HG02798 (cell line): ENCODE results near the gene FRMD4A.

Experiments used
- ATAC-seq: cut with Tn5 transposase; IDR thresholded peaks from one replicate; pipeline ENCODE4 v1.9.1; 2021; ENCODE audit warnings: mild to moderate bottlenecking; ENCODE audit not compliant: unreplicated experiment, poor library complexity

FRMD4A gene

DNA sequence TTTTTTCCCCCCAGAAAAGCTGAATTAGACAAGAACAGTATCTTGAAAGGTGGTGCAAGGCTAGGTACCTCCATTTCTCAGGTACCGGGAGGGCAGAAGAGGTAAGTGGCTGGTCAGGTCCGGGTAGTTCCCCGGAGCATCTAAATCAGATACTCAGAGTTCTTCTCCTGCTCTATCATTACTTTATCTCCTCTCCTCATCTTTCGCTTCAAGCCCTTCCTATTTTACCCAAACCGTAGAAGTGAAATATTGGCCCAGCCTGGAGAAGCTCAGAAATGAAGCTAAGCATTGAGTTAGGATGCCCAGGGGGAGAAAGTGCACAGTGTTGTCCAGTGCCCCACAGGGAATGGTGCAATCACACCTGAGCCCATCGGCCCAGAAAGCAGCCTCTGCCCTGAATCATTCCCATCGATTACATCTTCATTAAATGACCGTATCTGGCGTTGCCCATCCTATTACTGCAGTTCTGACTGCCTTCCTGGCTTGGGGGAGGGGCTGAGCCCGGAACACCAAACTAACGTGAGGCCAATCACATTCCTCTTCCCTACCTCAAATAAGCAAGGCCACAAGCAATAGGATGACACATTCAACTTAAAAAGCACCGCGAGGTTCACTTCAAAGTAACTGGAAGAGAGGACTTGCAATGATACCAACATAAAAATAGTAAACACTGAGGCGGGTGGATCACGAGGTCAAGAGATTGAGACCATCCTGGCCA lies 627.5 kb downstream of the FRMD4A start:
- no peak for ATAC-seq

DNA sequence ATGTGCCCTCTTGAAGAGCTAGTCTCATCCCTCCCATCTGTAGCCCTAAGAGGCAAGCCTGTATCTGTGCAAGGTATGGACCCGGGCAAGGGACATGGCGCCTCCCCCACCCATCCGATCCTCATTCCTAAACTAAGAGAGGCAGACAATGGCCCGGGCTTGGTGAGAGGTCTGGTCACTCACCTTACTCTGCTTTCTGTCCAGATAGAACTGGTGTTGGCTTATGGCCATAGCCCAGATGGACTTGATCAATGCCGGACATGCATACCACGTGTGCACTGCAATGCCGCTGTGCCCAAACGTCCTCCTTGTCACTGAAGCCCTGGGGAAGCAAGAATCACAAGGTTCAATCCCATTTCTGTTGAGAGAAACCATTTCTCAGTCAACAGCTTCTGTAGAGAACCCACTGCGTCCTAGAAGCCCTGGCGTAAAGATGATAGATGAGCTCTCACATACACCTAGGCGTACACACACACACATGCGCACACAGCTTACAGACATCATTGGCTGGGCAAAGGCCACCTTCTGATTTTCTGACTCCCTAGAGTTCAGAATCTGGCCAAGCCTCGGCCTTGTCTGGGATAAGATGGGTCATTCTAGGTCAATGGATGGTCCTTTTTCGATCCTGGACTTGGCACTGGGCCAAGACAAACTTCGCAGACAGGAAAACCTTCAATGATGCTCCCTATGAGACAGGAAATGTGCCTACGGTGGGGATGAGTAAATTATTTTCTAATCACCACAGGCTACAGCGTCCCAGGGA lies 629.4 kb downstream of the FRMD4A start:
- ATAC-seq = no peak

DNA sequence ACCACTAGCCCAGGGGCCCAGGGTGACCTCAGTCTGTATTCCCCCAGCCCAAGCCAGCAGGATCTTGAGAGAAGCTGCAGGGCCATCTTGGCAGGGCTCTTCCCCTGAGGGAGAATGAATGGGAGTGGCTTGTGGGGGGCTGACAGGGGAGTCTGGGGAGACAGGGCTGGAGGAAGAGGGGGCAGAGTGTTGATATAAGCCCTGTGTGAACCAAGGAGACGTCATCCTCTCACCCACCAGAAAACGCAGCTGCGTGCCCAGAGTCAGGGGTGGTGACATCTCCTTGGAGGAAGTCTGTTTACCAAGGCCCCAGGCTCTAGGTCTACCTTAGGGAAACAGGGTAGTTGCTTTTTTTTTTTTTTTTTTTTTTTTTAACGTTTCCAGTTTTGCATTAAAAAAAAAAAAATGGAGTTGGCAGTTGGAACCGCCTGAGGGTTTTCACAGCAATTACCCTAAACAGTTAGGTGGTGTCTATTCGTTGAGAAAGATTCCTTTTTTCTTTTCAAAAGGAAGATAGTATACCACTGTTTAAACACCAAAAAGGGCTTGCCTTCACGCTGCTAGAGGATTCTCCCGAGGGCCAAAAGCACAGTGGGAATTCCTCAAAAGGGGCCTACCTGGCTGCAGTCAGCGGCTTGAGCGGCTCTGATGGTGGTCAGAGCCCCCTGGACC lies 630.1 kb downstream of the FRMD4A start:
- ATAC-seq = no peak

DNA sequence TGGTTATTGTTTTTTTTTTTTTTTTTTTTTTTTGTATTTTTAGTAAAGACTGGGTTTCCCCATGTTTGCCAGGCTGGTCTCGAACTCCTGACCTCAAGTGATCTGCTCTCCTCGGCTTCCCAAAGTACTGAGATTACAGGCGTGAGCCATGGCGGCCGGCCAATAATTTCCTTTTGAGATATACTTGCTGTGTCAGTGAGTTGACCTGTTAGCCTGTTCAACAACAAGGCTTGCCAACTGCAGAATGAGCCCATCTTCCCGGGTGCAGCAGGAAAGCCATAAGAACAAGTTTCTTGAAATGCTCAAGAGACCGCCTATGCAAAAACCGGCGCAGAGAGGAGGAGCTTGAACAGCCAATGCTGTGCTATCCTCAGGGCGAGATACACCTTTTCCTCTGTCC lies 631.5 kb downstream of the FRMD4A start:
- ATAC-seq = no peak

DNA sequence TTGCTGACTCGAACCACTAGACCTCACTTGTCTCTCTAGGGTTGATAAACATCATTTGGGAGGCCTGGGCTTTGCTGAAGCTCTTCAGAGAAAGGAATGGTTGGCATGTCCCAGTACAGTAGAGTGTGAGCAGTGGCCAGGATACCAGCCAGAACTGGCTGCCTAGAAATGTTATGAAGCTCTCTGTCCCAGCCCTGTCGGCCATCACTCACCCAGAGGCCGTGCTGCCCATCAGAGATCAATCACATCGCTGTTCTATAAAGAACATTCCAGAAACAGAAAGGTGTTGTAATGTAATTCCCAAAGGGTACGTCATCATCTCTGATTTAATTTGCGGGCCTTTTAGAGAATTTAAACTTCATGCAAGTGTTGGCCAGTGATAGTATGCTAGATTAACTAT lies 632.5 kb downstream of the FRMD4A start:
- ATAC-seq = no peak

DNA sequence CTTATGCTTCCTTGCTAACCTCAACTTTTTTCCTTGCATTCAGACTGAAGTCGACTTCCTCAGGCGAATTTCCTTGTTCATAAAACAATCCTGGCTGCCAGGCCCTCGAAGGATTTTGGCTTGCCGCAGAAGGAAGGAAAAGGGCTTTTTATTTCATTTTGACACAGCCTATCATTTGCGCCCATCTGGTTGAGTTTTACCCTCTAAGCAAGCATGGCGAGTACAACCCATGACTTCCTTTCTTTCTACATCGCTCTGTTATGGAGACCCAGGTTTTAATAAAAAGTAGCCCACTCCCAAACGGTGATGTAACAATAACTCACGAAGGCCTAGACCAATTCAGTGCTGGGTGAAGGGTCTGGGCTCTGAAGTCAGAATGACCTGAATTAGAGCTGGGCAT lies 634.7 kb downstream of the FRMD4A start:
- no peak for ATAC-seq

DNA sequence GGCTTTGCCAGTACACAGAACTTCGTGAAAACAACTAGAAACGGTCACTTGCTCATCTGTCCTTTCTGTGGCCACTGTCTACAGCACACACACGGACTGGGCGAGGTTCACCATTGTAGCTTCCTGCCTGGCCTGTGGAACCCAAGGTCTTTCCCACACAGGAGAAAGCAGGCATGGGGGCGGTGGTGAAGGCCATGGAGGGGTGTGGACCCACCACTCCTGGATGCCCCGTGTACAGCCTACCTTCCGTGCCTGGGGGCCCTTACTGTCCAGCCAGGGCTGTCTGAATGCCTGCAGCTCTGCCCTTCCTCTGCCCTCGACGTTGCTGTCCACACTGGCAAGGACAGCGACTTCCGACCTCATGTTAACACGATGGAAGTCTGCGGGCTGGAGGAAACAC lies 635.1 kb downstream of the FRMD4A start:
- ATAC-seq = no peak

DNA sequence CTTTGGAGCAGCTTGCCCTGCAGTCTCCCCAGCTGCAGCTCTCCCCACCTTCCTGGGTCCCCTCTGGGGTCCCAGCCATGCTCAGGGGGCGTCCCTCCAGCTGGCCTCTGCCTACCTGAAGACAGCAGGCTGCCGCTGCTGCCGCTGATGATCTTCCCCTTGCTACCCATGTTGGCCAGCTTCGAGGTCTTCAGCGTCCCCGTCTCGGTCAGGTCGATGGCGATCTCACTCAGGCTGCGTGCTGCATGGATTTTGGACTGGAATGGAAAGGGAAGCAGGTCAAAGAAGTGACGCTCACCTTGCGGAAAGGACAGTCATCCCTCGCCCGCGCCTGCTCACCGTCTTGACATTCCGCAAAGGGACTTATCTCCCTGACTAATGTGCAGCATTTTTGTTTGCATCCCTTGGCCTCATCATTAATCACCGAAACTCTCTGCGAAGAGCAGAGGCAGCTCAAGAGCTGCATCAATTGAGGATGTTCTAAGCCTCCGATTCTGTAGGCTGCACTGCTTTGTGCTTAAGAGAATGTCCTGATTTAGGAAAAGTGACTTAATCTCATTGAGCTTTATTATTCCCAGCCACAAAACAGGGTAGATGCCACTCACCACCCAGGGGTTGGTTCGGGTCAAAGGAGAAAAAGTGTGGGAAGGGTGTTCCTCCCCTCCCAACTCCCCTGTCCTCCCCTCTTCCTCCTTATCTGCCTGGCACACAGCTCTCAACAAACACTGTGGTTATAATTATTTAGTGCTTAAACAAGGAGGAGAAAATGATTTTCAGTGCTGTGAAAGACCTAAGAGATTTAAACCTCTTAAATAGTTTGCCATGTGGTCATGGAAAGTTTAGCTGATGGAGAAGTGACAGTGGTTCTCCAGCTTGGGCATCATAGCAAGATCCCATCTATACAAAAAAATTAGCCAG lies 636.7 kb downstream of the FRMD4A start:
- ATAC-seq = no peak

DNA sequence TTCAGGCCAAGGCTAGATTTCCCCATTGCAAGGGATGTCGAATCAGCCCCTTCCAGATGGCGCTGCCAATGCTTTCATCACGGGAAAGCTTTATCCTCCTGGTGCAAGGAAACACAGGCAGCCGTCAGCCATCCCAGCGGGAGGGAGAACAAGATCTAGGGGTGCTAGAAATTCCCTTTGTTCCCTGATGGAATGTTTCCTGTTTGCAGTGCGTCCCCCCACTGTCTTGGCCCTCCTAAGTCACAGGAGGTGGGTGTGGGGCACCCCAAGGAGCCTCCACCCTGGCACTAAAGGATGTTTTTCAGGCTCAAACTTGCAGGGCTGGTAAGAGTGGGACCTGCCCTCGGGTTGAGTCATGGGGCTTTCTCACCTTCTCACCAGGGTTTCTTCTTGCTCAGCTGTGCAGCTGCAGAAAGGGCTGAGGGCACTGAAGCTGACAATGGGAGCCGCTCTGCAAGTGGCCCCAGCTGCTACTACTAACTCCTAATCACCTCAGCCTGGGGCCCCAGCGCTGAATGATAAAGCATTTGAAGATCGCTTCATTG lies 640.4 kb downstream of the FRMD4A start:
- ATAC-seq = peak; percentile 78

DNA sequence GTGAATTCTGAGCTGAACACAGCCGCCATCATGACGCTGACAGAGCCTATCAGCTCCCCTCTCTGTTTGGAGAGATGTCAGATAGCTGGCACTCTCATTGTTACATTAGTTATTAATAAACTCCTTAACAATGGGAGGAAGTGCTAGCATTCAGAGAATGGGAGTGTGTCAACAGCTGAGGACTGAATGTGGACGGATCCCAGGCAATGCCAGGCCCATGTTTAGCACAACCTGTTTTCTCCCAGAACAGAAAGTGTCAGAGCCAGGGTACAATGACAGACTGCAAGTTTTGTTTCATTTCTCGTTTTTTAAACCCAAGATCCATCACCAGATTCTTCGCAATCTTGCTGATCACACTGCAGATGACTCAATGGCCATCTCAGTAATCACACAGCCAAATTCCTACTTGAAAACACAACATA lies 644.4 kb downstream of the FRMD4A start:
- no peak for ATAC-seq

DNA sequence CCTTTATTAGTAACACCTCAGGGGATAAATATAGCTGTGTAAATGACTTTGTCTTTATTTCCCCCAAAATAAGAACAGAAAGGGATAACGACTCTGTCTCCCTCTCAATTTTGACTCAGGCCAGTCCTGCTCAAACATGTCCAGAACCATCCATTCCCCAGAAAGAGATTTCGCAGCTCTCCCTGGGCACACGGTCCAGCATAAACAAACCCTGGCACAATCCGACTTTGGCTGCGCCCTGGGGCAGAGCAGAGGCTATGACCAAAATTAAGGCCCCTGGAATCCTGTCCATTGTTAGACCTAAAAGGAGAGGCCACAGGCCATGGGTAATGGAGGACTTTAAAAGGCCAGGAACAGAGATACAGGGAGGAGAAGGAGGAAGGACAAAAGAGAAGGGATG lies 644.8 kb downstream of the FRMD4A start:
- no peak for ATAC-seq

DNA sequence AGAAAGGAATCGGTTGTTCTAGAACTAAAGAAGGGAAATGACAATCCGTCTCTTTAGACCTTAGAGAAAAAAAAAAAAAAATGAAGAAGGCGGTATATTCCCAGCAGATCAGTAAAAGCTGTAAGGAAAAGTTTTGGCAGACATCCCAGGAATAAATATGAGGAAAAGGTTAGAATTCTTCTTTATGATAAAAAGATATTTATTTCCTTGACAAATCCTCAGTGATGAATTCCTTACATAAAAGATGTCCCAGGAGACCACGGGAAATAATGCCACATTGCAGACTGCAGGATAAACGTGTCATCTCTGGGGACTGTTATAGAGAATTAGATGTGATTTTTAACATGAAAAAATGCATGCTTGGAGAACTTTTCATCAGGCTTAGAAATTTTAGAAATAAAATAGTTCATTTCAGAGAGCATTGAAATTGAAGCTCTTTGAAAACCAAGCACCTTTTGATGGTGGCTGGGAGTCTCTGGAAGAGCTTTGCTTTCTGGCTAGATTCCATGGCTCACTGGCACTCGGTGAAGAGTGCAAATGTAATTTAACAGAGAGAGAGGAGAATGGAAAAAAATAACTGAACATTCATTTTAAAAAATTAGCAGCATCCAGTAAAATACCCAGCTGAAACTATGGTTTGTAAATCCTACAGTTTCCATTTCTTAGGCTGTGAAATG lies 645.8 kb downstream of the FRMD4A start:
- ATAC-seq = no peak

DNA sequence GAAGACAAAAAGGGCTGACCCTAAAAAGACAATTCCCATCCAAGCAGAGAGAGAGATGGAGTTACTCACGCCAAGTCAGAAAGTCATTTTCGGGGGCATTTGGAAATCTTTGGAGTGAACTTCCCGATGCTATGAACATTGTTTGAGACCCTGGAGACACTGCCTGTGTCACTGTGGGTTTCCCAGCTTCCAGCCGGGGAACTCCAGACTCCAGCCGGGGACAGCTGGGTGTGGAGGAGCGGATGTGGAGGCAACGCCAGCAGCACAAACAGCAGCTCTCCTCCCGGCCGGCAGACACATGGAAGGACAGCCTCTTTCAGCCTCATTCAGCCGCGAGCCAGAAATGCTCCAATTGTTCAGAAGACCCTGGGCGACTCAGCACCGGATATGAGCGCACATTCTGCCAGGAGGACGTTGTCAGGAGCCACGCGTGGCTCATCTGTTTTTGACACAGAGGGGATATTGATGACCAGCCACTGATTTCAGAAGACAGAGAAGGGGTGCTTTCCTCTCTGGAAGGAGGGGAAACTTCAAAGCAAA lies 646.4 kb downstream of the FRMD4A start:
- ATAC-seq = no peak

DNA sequence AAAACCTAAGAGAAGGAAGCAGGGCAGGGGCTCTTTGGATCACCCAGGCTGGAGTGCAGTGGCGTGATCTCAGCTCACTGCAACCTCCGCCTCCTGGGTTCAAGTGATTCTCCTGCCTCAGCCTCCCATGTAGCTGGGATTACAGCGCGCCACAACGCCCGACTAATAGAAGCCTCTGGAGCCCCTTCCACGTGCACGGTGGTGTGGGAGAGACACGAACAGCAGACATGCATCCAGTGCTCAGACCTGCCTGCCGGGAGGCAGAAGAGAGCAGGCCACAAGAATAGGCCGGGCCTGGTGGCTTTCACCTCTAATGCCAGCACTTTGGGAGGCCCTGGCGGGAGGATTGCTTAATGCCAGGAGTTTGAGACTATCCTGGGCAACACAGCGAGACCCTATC lies 647.7 kb downstream of the FRMD4A start:
- ATAC-seq = no peak

DNA sequence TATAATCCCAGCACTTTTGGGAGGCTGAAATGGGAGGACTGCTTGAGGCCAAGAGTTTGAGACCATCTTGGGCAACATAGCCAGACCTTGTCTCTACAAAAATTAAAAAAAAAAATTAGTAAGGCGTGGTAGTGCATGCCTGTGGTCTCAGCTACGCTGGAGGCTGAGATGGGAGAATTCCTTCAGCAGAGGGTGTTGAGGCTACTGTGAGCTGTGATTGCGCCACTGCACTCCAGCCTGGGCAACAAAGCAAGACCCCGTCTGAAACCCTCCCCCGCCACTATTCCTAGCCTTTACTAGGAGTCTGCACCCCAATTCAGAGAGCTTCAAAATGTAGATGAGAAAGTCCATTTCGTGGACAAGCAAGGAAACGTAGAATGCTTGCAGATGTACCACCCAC lies 648.8 kb downstream of the FRMD4A start:
- no peak for ATAC-seq

DNA sequence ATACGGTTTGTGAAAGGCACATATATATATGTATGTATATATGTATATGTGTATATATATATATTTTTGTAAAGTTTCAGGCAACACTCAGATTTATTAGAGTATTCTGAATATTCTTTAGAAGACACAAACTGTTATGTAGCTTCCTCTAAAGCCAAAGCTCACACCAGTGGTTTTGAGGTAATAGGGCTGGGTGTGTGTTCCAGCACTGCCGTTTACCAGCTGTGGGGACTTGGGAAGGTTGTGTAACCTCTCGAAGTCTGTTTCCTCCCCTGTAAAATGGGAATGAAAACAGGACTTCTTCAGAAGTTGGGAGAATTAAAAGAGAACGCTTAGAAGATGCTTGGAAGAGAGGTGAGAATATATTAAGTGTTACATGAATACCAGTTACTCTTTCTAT lies 649.2 kb downstream of the FRMD4A start:
- ATAC-seq = no peak

DNA sequence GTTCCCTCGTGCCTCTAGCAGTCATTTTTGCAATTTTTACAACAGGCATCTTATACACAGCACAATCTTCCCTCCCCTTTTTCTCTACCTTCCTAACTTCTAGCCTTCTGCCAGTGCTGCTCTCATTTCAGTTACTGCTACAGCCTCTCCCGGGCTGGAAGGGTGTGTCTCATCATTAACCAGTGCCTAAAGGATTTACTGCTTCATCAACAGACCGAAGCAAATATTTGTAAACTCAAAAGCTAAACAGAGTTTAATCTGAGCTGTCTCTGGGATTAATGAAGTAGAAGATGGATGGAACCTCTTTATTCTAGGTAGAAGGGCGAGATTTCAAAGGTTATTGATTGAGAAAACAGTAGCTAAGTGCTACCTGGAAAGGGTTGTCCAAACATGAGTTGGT lies 649.6 kb downstream of the FRMD4A start:
- ATAC-seq = no peak

DNA sequence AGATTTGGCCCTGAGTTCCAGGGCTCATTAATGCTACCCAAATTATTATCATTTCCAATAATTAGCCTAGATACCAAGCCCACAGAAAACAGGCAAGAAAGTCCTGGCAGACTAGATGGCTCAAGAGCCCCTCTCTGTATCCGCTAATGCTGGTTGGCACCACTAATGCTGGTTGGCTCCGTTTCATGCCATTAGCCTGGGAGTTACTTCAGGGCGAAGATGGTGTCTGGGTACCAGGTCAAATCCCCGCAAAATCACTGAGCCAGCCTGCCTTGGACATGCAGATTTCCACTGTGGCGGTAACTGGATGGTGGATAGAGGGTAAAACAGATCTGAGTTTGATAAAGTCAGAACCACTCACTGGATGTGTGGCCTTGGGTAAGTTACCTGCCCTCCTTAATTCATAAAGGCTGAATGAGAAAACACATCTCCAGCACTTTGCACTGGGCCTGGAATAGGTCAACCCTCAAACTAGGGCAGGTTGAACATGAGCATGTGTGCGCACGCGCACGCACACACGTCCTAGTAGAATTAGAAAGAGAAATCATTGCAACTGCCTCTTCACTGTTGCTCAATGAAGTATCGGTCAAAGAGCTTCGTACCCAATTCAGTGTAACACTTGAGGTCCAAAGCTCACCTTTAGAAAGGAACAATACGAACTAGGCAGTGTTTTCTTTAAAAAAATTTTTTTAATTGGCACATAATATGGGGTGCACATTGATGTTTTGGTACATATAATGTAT lies 652.5 kb downstream of the FRMD4A start:
- ATAC-seq = no peak
